GM21529 (cell line): Measurements from ENCODE around the gene PPM1F.
"Not testable (repeated sequence)": the region's sequence is repeated elsewhere in the genome, so short reads cannot be mapped to it uniquely, and the experiment has no call there.

Source experiments
- ATAC-seq: cut with Tn5 transposase; IDR thresholded peaks from one replicate; pipeline ENCODE4 v1.9.1; 2021; ENCODE audit not compliant: unreplicated experiment

The PPM1F gene

GRCh38 chr22:21898354-21898896 lies 54.2 kb downstream of the PPM1F start:
- no peak for ATAC-seq

- no peak for ATAC-seq
These were observed 55.6 kb downstream of the PPM1F start for GRCh38 chr22:21896951-21897513.

- ATAC-seq = not testable (repeated sequence)
These were observed 56.4 kb downstream of the PPM1F start for GRCh38 chr22:21896275-21896674.

GRCh38 chr22:21894799-21895198 lies 57.8 kb downstream of the PPM1F start:
- ATAC-seq = no peak

GRCh38 chr22:21889251-21889990 lies 63.2 kb downstream of the PPM1F start:
- no peak for ATAC-seq

- ATAC-seq = no peak
These were observed 64.8 kb downstream of the PPM1F start for GRCh38 chr22:21887841-21888240.

GRCh38 chr22:21883930-21884329 lies 68.7 kb downstream of the PPM1F start:
- not testable (repeated sequence) for ATAC-seq

GRCh38 chr22:21882754-21883333 lies 69.8 kb downstream of the PPM1F start:
- ATAC-seq = not testable (repeated sequence)

GRCh38 chr22:21881841-21882753 lies 70.6 kb downstream of the PPM1F start:
- ATAC-seq = no peak

- ATAC-seq = no peak
These were observed 76.0 kb downstream of the PPM1F start for GRCh38 chr22:21876486-21877176.

- not testable (repeated sequence) for ATAC-seq
These were observed 77.7 kb downstream of the PPM1F start for GRCh38 chr22:21874953-21875352.

GRCh38 chr22:21873619-21874018 lies 79.0 kb downstream of the PPM1F start:
- ATAC-seq = no peak

GRCh38 chr22:21872741-21873140 lies 79.9 kb downstream of the PPM1F start:
- not testable (repeated sequence) for ATAC-seq
